ENCODE data around the gene TCEAL9. TPM values are rescaled to one million over a fixed set of nuclear protein-coding genes. Genes with fewer than 3 reads are reported as not detected.

The TCEAL9 gene
- total and polyA plus RNA-seq, 2 of the 8 experiments (the other 6 are each of a cell fraction or from before 2014, with no cell fraction given): 22.2 to 36.8 TPM

- no peak overlapping the region for H2BK120ac ChIP-seq (replicated peaks; ENCODE audit: low read depth, low read length)
- no peak overlapping the region for H3K27ac ChIP-seq (ENCODE audit: low read depth, low read length)
- no peak overlapping the region for H3K9ac ChIP-seq (replicated peaks in 1 of 4; ENCODE audit: extremely low read depth in 1 of 4, low read depth in 3 of 4, low read length in 3 of 4)
- H3K4ac ChIP-seq (replicated peaks; ENCODE audit: insufficient read length, low read depth, low read length): no peak overlapping the region
- no peak overlapping the region for H2BK15ac ChIP-seq (ENCODE audit: low read length)
- H3K79me1 ChIP-seq (ENCODE audit: low read depth, low read length): no peaks in the 10 kb centered on the region
- no peak overlapping the region for H3K18ac ChIP-seq (ENCODE audit: extremely low read depth, low read length)
- H3K27me3 ChIP-seq (replicated peaks in 1 of 4; ENCODE audit: control insufficient read depth in 3 of 4, extremely low read depth in 1 of 4, insufficient read depth in 3 of 4, low read length in 3 of 4): peaks cover 0 to 3% (median 0%) of the 10 kb centered on the region in 4 experiments; a peak in 1 of 7 replicates
- H3K23me2 ChIP-seq (ENCODE audit: low read depth, low read length): no peaks in the 10 kb centered on the region
- H2BK12ac ChIP-seq (ENCODE audit: low read depth, low read length): no peak overlapping the region
- no peak overlapping the region for H3K4me3 ChIP-seq (ENCODE audit: extremely low read depth in 1 of 4, insufficient read depth in 2 of 4, low read depth in 3 of 4, low read length in 4 of 4)
- H3K4me2 ChIP-seq (ENCODE audit: insufficient read depth in 1 of 2, low read depth in 2 of 2, low read length in 2 of 2): no peak overlapping the region
- no peak overlapping the region for H3K14ac ChIP-seq (ENCODE audit: insufficient read length)
- H4K91ac ChIP-seq (replicated peaks; ENCODE audit: insufficient read length, low read length): no peak overlapping the region
- no peak for TF ChIP-seq CHD2 (IDR thresholded peaks at IDR 0.05; ENCODE audit: low read length)
- TF ChIP-seq POLR2A (IDR thresholded peaks at IDR 0.05; ENCODE audit: control extremely low read depth in 1 of 2, low read depth in 2 of 2, low read length in 2 of 2): no peak
- TF ChIP-seq USF2 (IDR thresholded peaks at IDR 0.05; ENCODE audit: low read length): no peak
- TF ChIP-seq BCL11A (IDR thresholded peaks at IDR 0.05; ENCODE audit: low read depth in 2 of 2, low read length in 2 of 2): no peak
- no peak for TF ChIP-seq SP1 (IDR thresholded peaks at IDR 0.05; ENCODE audit: low read depth, low read length)
- no peak for TF ChIP-seq CEBPB (IDR thresholded peaks at IDR 0.05; ENCODE audit: low read depth, low read length)
- no peaks in the 10 kb centered on the region for H3K9me3 ChIP-seq (ENCODE audit: insufficient read depth in 2 of 2, low read depth in 1 of 2, low read length in 1 of 2)
- CTCF ChIA-PET (ENCODE audit: partially characterized antibody): no interaction called here
- FAIRE-seq: no peak
- no peak overlapping the region for H4K5ac ChIP-seq (ENCODE audit: insufficient read length, low read depth, low read length)
- no peaks in the 10 kb centered on the region for H3K4me1 ChIP-seq (replicated peaks in 1 of 4; ENCODE audit: control insufficient read depth in 3 of 4, insufficient read depth in 4 of 4, low read length in 3 of 4)
- H4K20me1 ChIP-seq (replicated peaks in 1 of 2; ENCODE audit: control insufficient read depth in 1 of 2, insufficient read depth in 2 of 2, low read length in 2 of 2): no peaks in the 10 kb centered on the region
- H2BK20ac ChIP-seq (ENCODE audit: low read length): no peak overlapping the region
- DNase-seq (ENCODE audit: low read depth in 1 of 2, low spot score in 2 of 2): no peak
- POLR2A ChIA-PET (ENCODE audit: partially characterized antibody): no interaction called here
- H3K56ac ChIP-seq (replicated peaks; ENCODE audit: insufficient read length, low read depth, low read length): no peak overlapping the region
- no peak overlapping the region for H3K23ac ChIP-seq (ENCODE audit: insufficient read length)
- no peaks in the 10 kb centered on the region; a peak in 2 of 4 replicates for H3K79me2 ChIP-seq (ENCODE audit: control insufficient read depth in 1 of 2, insufficient read depth in 2 of 2, low read length in 2 of 2)
- no peak overlapping the region for H2BK5ac ChIP-seq (ENCODE audit: low read depth, low read length)
- H2AK5ac ChIP-seq (ENCODE audit: low read depth, low read length): no peak overlapping the region
- H3K36me3 ChIP-seq (ENCODE audit: control insufficient read depth in 2 of 4, insufficient read depth in 4 of 4, low read length in 3 of 4): peaks cover 0 to 3% (median 1%) of the 10 kb centered on the region in 4 experiments; a peak in 2 of 8 replicates
- H2AFZ ChIP-seq (ENCODE audit: low read length): no peak overlapping the region
- H4K8ac ChIP-seq (ENCODE audit: extremely low read depth, insufficient read depth, low read length): no peak overlapping the region
- WGBS, 2 experiments (ENCODE audit: extremely low coverage in 1 of 2, insufficient coverage in 1 of 2, insufficient read length in 1 of 2, insufficient replicate concordance in 2 of 2, low coverage in 1 of 2, low lambda C conversion rate in 2 of 2, missing lambda C conversion rate in 1 of 2): 89% methylated on average over 2 of the region's 2 CpGs; no CpG with 5 or more reads in 1 of the 2 experiments
These were observed 51.5 kb downstream of the TCEAL9 start for GRCh38 chrX:103407776-103408175.
